Left lung (tissue), 10 donors: Measurements from ENCODE around the gene OR2D2. TPM values are rescaled to one million over a fixed set of nuclear protein-coding genes. Genes with fewer than 3 reads are reported as not detected.
"Not testable (repeated sequence)": the region's sequence is repeated elsewhere in the genome, so short reads cannot be mapped to it uniquely, and the experiment has no call there.

Source experiments
- ATAC-seq: fragments of 200-7000 bp; cut with Tn5 transposase; one replicate; pipeline ENCODE4 v1.9.1; 2020; ENCODE audit warnings: moderate library complexity
- DNase-seq, 4 donors: peaks; one replicate each; pipeline ENCODE4 v3.0.0-alpha.2; 2013 to 2020
- H3K27ac ChIP-seq, 2 donors: fragments of 200-600 bp; sonication (generic) in 1 of 2; one replicate each; pipeline versions ENCODE4 v1.5.0 to v1.8.0; 2020 to 2021
- H3K27me3 ChIP-seq, 2 donors: fragments of 200-600 bp; sonication (generic) in 1 of 2; one replicate each; pipeline versions ENCODE4 v1.5.0 to v1.8.0; 2020 to 2021
- H3K36me3 ChIP-seq, 2 donors: fragments of 200-600 bp; sonication (generic) in 1 of 2; one replicate each; pipeline versions ENCODE4 v1.5.0 to v1.8.0; 2020 to 2021
- H3K4me1 ChIP-seq, 2 donors: fragments of 200-600 bp; one replicate each; pipeline ENCODE4 v1.8.0; 2021
- H3K4me3 ChIP-seq, 2 donors: fragments of 200-600 bp; sonication (generic) in 1 of 2; one replicate each; pipeline versions ENCODE4 v1.5.0 to v1.8.0; 2020 to 2021; ENCODE audit warnings: mild to moderate bottlenecking in 1 of 2
- H3K9me3 ChIP-seq, 2 donors: fragments of 200-600 bp; sonication (generic) in 1 of 2; one replicate each; pipeline versions ENCODE4 v1.5.0 to v1.8.0; 2020 to 2021
- CTCF ChIP-seq, 2 donors: fragments of 200-600 bp; sonication (generic) in 1 of 2; IDR thresholded peaks; one replicate each; pipeline versions ENCODE4 v1.5.0 to v1.8.0; 2021; ENCODE audit warnings: antibody characterized with exemption in 2 of 2
- intact Hi-C, 2 donors: fragments of 100-400 bp; cut with DNase I; formaldehyde crosslinking; loops; one replicate each; pipeline versions ENCODE4 v1.11.2 to v1.14.2; 2022
- polyA plus RNA-seq, 6 donors: library from polyadenylated mRNA; unstranded; fragments of 120-200 nt; gene quantifications; one replicate each; pipeline ENCODE4 v1.2.1, GENCODE V29; 2013; ENCODE audit not compliant: insufficient read length in 6 of 6
- total RNA-seq, 2 donors: library from RNA; stranded (reverse); fragmentation: NEBNext Ultra II Directional; extraction: Animal tissue kit (Norgen Biotek cat#: 25700); gene quantifications; one replicate each; pipeline ENCODE4 v1.2.1, GENCODE V29; 2021
- donor health status: DM: no; HTN: yes; CAD: no.
- donor health status: DM: no; HTN: no; CAD: no.

Gene OR2D2
- total and polyA plus RNA-seq, 8 donors = 0.24 TPM; not detected in 7

- Histone ChIP-seq H3K4me3 (no peak overlapping the region), H3K9me3 (no peaks in the 10 kb centered on the region), H3K36me3 (no peaks in the 10 kb centered on the region), H3K27me3 (no peaks in the 10 kb centered on the region), H3K27ac (no peak overlapping the region), H3K4me1 (no peaks in the 10 kb centered on the region)
- intact Hi-C loops = no loop called here
- DNase-seq (no peak), ATAC-seq (no peak)
- no peak for TF ChIP-seq CTCF (IDR thresholded peaks at IDR 0.05)
Observed at GRCh38 chr11:6919698-6920097, 27.4 kb upstream of the OR2D2 start.

DNA sequence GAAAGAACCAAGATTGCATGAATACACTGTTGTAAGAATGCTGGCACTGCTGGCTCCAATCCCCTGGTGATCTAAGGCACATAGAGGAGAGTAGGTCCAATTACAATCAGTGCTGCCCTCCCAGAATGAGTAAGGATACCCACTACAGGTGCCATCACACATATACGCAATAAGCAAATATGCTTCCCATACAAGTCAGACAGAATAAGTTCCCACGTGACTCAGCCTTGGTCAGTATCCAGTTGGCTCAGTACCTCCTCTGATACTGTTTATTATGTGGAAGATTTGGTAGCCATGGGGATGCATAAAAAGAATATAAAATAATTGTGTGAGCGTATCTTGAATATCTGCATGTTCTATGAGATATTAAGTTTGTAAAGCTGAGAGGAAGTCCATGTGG lies 19.6 kb upstream of the OR2D2 start:
- DNase-seq (peak in 1 of 4 donors; percentile 18), ATAC-seq (no peak)
- intact Hi-C loops = no loop called here
- no peaks in the 10 kb centered on the region for H3K4me1 ChIP-seq
- H3K36me3 ChIP-seq = no peaks in the 10 kb centered on the region
- no peak for TF ChIP-seq CTCF (IDR thresholded peaks at IDR 0.05)
- H3K27me3 ChIP-seq = no peaks in the 10 kb centered on the region
- no peaks in the 10 kb centered on the region for H3K9me3 ChIP-seq
- no peak overlapping the region for H3K27ac ChIP-seq
- H3K4me3 ChIP-seq = no peak overlapping the region

- ATAC-seq = no peak
- intact Hi-C loops = no loop called here
- H3K9me3 ChIP-seq = no peaks in the 10 kb centered on the region
- no peak overlapping the region for H3K27ac ChIP-seq
- DNase-seq = no peak
- H3K4me1 ChIP-seq = no peaks in the 10 kb centered on the region
- H3K36me3 ChIP-seq = no peaks in the 10 kb centered on the region
- TF ChIP-seq CTCF (IDR thresholded peaks at IDR 0.05) = no peak
- no peaks in the 10 kb centered on the region for H3K27me3 ChIP-seq
- H3K4me3 ChIP-seq = no peak overlapping the region
Observed at GRCh38 chr11:6911378-6911777, 19.1 kb upstream of the OR2D2 start.

GRCh38 chr11:6904804-6905203 lies 12.5 kb upstream of the OR2D2 start:
- ATAC-seq, H3K27ac ChIP-seq, H3K9me3 ChIP-seq, H3K36me3 ChIP-seq, H3K4me1 ChIP-seq, DNase-seq, H3K27me3 ChIP-seq, intact Hi-C loops, H3K4me3 ChIP-seq: not testable (repeated sequence)

- H3K27me3 ChIP-seq = no peaks in the 10 kb centered on the region
- no peak for DNase-seq
- no peaks in the 10 kb centered on the region for H3K9me3 ChIP-seq
- TF ChIP-seq CTCF (IDR thresholded peaks at IDR 0.05) = no peak
- ATAC-seq = no peak
- H3K4me1 ChIP-seq = no peaks in the 10 kb centered on the region
- intact Hi-C loops = no loop called here
- no peaks in the 10 kb centered on the region for H3K36me3 ChIP-seq
- no peak overlapping the region for H3K27ac ChIP-seq
- no peak overlapping the region for H3K4me3 ChIP-seq
Observed at GRCh38 chr11:6900327-6900999, 8.2 kb upstream of the OR2D2 start.

DNA sequence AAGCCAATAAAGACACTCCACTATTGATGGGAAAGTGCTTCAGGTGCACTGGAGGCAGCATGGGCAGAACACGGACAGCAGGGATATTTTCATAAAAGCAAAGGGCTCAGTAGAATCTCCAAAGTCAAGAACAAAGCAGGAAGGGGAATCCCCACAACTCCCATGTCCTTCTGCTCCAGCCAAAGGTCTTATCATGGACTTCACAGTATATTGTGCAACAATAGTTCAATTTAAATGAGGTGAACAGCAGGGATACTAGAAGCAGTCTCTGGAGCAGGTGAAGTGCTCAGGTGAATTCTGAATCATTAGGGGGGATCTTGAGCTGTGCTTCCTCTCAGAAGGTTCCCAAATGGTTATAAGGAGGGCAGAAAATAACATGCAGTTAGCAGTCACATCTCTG lies 6.6 kb upstream of the OR2D2 start:
- no peak for ATAC-seq
- no peak for DNase-seq
- Histone ChIP-seq H3K27me3 (no peaks in the 10 kb centered on the region), H3K4me1 (no peaks in the 10 kb centered on the region), H3K4me3 (no peak overlapping the region), H3K36me3 (no peaks in the 10 kb centered on the region), H3K27ac (no peak overlapping the region), H3K9me3 (no peaks in the 10 kb centered on the region)
- TF ChIP-seq CTCF (IDR thresholded peaks at IDR 0.05) = no peak
- intact Hi-C loops = no loop called here
